B cell (primary cell): ENCODE measurements around the gene LAIR2. TPM values are rescaled to one million over a fixed set of nuclear protein-coding genes. Genes with fewer than 3 reads are reported as not detected.

Experiments used
- ATAC-seq: fragments of 200-7000 bp; cut with Tn5 transposase; one replicate; pipeline ENCODE4 v1.10.0; 2021; ENCODE audit warnings: low read depth, mild to moderate bottlenecking, moderate number of reproducible peaks, moderate library complexity
- CTCF ChIA-PET: fragments of 350-600 bp; sonication (Branson Sonifier 250); formaldehyde crosslinking; loops from one replicate; lab custom pipeline; 2021; ENCODE audit warnings: antibody characterized with exemption, inconsistent platforms; lab: Charles Lee
- POLR2A ChIA-PET: fragments of 350-600 bp; sonication (Branson Sonifier 250); formaldehyde crosslinking; loops from one replicate; lab custom pipeline; 2021; ENCODE audit warnings: antibody characterized with exemption; lab: Charles Lee
- DNase-seq: peaks from one replicate; pipeline ENCODE4 v3.0.0; 2013
- H2AFZ ChIP-seq: 2 replicates; pipeline ENCODE4 v1.6.1; 2012; ENCODE audit warnings: mild to moderate bottlenecking, low read depth, low read length; ENCODE audit not compliant: insufficient read depth, poor library complexity, severe bottlenecking
- H3K27ac ChIP-seq, 2 donors: 1 replicate in 1 of 2; 2 replicates in 1 of 2; pipeline ENCODE4 v1.5.1; 2012 to 2013; ENCODE audit warnings: low read length in 2 of 2, mild to moderate bottlenecking in 2 of 2, moderate library complexity in 1 of 2
- H3K27me3 ChIP-seq, 4 experiments: fragments of 200-600 bp in 1 of 4; sonication (generic) in 1 of 4; replicated peaks in 1 of 4; 1 replicate in 2 of 4; 2 replicates in 2 of 4; pipeline versions ENCODE4 v1.6.1 to v1.7.0; 2013 to 2016; ENCODE audit warnings: low read length in 3 of 4, mild to moderate bottlenecking in 2 of 4, mixed read lengths in 1 of 4, moderate library complexity in 1 of 4; ENCODE audit not compliant: insufficient read depth in 4 of 4, control insufficient read depth in 3 of 4; ENCODE audit errors: control extremely low read depth in 1 of 4
- H3K36me3 ChIP-seq, 2 experiments: replicated peaks in 1 of 2; 1 replicate in 1 of 2; 2 replicates in 1 of 2; pipeline versions ENCODE4 v1.6.1 to v1.7.1; 2013; ENCODE audit warnings: low read length in 1 of 2; ENCODE audit not compliant: insufficient read depth in 2 of 2, control insufficient read depth in 1 of 2; ENCODE audit errors: control extremely low read depth in 1 of 2, extremely low read depth in 1 of 2
- H3K4me1 ChIP-seq, 2 donors: fragments of 200-600 bp in 1 of 2; sonication (generic) in 1 of 2; 1 replicate in 1 of 2; 2 replicates in 1 of 2; pipeline versions ENCODE4 v1.5.1 to v1.6.1; 2013 to 2017; ENCODE audit warnings: low read length in 2 of 2; ENCODE audit not compliant: control insufficient read depth in 2 of 2, insufficient read depth in 2 of 2
- H3K4me2 ChIP-seq: replicated peaks from 2 replicates; pipeline ENCODE3; 2012; ENCODE audit warnings: mild to moderate bottlenecking, low read depth, low read length; ENCODE audit not compliant: poor library complexity, severe bottlenecking
- H3K4me3 ChIP-seq, 5 experiments: fragments of 200-600 bp in 1 of 5; sonication (generic) in 1 of 5; 1 replicate in 3 of 5; 2 replicates in 2 of 5; pipeline versions ENCODE4 v1.5.1 to v1.7.0; 2011 to 2016; ENCODE audit warnings: low read length in 4 of 5, mild to moderate bottlenecking in 4 of 5, low read depth in 2 of 5, control low read depth in 1 of 5, moderate library complexity in 1 of 5; ENCODE audit not compliant: insufficient read depth in 1 of 5; ENCODE audit errors: control extremely low read depth in 1 of 5, extremely low read depth in 1 of 5
- H3K79me2 ChIP-seq: fragments of 200-600 bp; sonication (generic); one replicate; pipeline ENCODE4 v1.6.0; 2016; ENCODE audit warnings: low read length; ENCODE audit not compliant: control insufficient read depth, insufficient read depth
- H3K9ac ChIP-seq: fragments of 200-600 bp; sonication (generic); 2 replicates; pipeline ENCODE4 v1.6.1; 2017; ENCODE audit warnings: mild to moderate bottlenecking, low read length, moderate library complexity
- H3K9me3 ChIP-seq, 3 donors: one replicate each; pipeline versions ENCODE4 v1.6.1 to v1.7.1; 2013; ENCODE audit warnings: low read length in 2 of 3; ENCODE audit not compliant: control insufficient read depth in 2 of 3, insufficient read depth in 1 of 3; ENCODE audit errors: control extremely low read depth in 1 of 3
- H4K20me1 ChIP-seq: 2 replicates; pipeline ENCODE4 v1.6.0; 2012; ENCODE audit warnings: mild to moderate bottlenecking, low read length; ENCODE audit not compliant: insufficient read depth, control insufficient read depth, poor library complexity, severe bottlenecking
- H3K27ac Mint-ChIP-seq: one replicate; pipeline ENCODE4 v1.8.0; 2021; ENCODE audit warnings: mixed read lengths
- H3K27me3 Mint-ChIP-seq: one replicate; pipeline ENCODE4 v1.8.0; 2021; ENCODE audit warnings: mixed read lengths
- H3K4me1 Mint-ChIP-seq: one replicate; pipeline ENCODE4 v1.8.0; 2021; ENCODE audit warnings: mixed read lengths
- H3K4me3 Mint-ChIP-seq: one replicate; pipeline ENCODE4 v1.8.0; 2021; ENCODE audit warnings: mixed read lengths
- H3K9me3 Mint-ChIP-seq: one replicate; pipeline ENCODE4 v1.8.0; 2022; ENCODE audit warnings: mixed read lengths; ENCODE audit not compliant: insufficient read depth
- EZH2 ChIP-seq: IDR thresholded peaks from 2 replicates; pipeline ENCODE4 v1.6.1; 2012; ENCODE audit warnings: borderline replicate concordance, low read depth, mild to moderate bottlenecking, moderate library complexity, low read length; ENCODE audit not compliant: insufficient read depth, poor library complexity, severe bottlenecking
- WGBS: methylation state at CpG from one replicate; pipeline ENCODE4 v1.1.5; 2013; ENCODE audit warnings: missing lambda C conversion rate; ENCODE audit not compliant: insufficient coverage; 5-methylcytosine and 5-hydroxymethylcytosine counted together
- intact Hi-C: fragments of 100-400 bp; cut with micrococcal nuclease; formaldehyde crosslinking; loops from one replicate; pipeline ENCODE4 v1.10.0; 2022
- polyA plus RNA-seq: library from polyadenylated mRNA; depleted of rRNA; stranded (reverse); fragments of >200 nt; gene quantifications from 2 replicates; pipeline ENCODE4 v1.2.3, GENCODE V29; 2012
- total RNA-seq, 2 donors: library from RNA; stranded (reverse); fragments of 120-200 nt in 1 of 2; gene quantifications; 1 replicate in 1 of 2; 2 replicates in 1 of 2; pipeline versions ENCODE4 v1.2.3 to v1.2.4, GENCODE V29; 2013 to 2022
- TF ChIP-seq, protein P1 (sequence below): fragments of 200-600 bp; IDR thresholded peaks from one replicate; pipeline ENCODE4 v1.8.0; 2022; ENCODE audit warnings: antibody characterized with exemption, mild to moderate bottlenecking

Gene LAIR2
- total and polyA plus RNA-seq, 2 donors (not counting 1 experiment from before 2014, with no cell fraction given): not detected

DNA sequence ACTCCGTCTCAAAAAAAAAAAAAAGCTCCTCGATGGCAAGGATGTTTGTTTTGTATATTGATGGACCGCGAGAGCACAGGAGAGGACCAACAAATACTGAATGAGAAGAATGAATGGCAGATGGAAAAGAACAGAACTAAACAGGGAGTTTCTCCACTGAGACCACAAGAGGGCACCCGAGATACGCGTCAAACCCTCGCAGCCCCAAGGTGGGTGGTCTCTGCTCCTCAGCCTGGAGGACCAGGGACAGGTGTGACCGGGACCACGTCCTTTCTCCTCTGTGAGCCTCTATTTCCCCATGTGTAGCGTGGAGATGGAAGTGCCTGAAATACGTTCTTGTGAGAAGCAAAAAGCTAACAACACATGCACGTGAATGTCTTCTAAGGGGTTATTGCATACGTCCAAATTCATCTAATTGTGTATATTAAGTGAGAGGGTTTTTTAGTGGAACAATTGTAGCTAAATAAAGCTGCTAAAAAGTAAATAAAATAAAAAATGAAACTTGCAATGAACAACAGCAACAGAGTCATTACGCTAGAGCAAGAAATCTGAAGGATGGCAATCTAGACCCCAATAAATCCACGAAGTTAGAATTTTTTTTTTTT lies 21.2 kb upstream of the LAIR2 start:
- no peak overlapping the region for H3K9ac ChIP-seq
- intact Hi-C loops: loop anchor here (1.0 to 10.0 kb wide), 2 partner anchors 195 to 433 kb away; no protein-coding TSS in a partner anchor
- WGBS: 20% methylated on average over 10 of the region's 16 CpGs
- Mint-ChIP-seq H3K4me3 (peak overlapping the region; percentile 42), H3K27me3 (peaks cover 45% of the 10 kb centered on the region), H3K9me3 (no peaks in the 10 kb centered on the region), H3K27ac (peak overlapping the region; percentile 38), H3K4me1 (peaks cover 20% of the 10 kb centered on the region)
- peaks cover 0 to 21% (median 9%) of the 10 kb centered on the region in 4 experiments for H3K27me3 ChIP-seq
- no peaks in the 10 kb centered on the region for H4K20me1 ChIP-seq
- H2AFZ ChIP-seq: no peak overlapping the region
- no peak overlapping the region for H3K27ac ChIP-seq
- peaks cover 15 to 24% of the 10 kb centered on the region in 2 donors for H3K4me1 ChIP-seq
- peak; percentile 62 for ATAC-seq
- H3K79me2 ChIP-seq: no peaks in the 10 kb centered on the region
- no peak overlapping the region for H3K4me2 ChIP-seq
- TF ChIP-seq EZH2: no peak
- TF ChIP-seq, protein P1, sequence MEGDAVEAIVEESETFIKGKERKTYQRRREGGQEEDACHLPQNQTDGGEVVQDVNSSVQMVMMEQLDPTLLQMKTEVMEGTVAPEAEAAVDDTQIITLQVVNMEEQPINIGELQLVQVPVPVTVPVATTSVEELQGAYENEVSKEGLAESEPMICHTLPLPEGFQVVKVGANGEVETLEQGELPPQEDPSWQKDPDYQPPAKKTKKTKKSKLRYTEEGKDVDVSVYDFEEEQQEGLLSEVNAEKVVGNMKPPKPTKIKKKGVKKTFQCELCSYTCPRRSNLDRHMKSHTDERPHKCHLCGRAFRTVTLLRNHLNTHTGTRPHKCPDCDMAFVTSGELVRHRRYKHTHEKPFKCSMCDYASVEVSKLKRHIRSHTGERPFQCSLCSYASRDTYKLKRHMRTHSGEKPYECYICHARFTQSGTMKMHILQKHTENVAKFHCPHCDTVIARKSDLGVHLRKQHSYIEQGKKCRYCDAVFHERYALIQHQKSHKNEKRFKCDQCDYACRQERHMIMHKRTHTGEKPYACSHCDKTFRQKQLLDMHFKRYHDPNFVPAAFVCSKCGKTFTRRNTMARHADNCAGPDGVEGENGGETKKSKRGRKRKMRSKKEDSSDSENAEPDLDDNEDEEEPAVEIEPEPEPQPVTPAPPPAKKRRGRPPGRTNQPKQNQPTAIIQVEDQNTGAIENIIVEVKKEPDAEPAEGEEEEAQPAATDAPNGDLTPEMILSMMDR: peak; percentile 84
- peak; percentile 80 for DNase-seq
- no peaks in the 10 kb centered on the region for H3K9me3 ChIP-seq
- H3K36me3 ChIP-seq: no peaks in the 10 kb centered on the region
- POLR2A ChIA-PET: no interaction called here
- no peak overlapping the region for H3K4me3 ChIP-seq
- CTCF ChIA-PET: interaction anchor here (0.7 to 7.2 kb wide), 26 partner anchors 8 to 700 kb away, joined by 3 to 246 read pairs (median 5); partner anchors contain the start of genes LENG8, LILRB4 and MBOAT7

DNA sequence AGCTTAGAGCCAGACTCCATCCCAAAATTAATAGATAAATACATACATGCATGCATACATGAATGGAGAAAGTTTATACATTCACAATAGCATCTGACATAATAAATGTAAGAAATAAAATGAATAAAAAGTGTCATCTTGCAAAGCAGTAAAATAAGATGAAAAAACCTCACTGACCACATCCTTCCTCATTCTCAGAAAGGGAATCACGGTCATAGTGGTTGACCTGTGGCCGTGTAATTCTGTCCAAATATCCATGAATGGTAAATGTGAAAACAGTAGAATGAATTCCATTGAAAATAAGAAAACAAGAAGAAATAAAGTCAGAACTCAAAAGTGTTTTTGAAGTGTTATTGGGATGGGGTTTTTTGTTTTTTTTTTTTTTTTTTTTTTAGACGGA lies 19.7 kb upstream of the LAIR2 start:
- Mint-ChIP-seq H3K4me3 (peak overlapping the region; percentile 34), H3K4me1 (peaks cover 20% of the 10 kb centered on the region), H3K9me3 (no peaks in the 10 kb centered on the region), H3K27ac (no peak overlapping the region), H3K27me3 (peaks cover 40% of the 10 kb centered on the region)
- Histone ChIP-seq H3K4me3 (no peak overlapping the region), H3K27me3 (peaks cover 0 to 21% (median 9%) of the 10 kb centered on the region in 4 experiments), H3K27ac (no peak overlapping the region), H3K79me2 (no peaks in the 10 kb centered on the region), H3K4me2 (peak overlapping the region; percentile 38), H3K9ac (no peak overlapping the region), H4K20me1 (no peaks in the 10 kb centered on the region), H3K36me3 (no peaks in the 10 kb centered on the region), H2AFZ (no peak overlapping the region), H3K9me3 (no peaks in the 10 kb centered on the region), H3K4me1 (peaks cover 15 to 24% of the 10 kb centered on the region in 2 donors)
- TF ChIP-seq EZH2: no peak
- TF ChIP-seq, protein P1: no peak
- intact Hi-C loops: loop anchor here (10.0 kb wide), 1 partner anchor 432 kb away; no protein-coding TSS in a partner anchor
- ATAC-seq (no peak), DNase-seq (peak; percentile 42)
- POLR2A ChIA-PET: no interaction called here
- CTCF ChIA-PET: interaction anchor here (0.6 to 7.2 kb wide), 5 partner anchors 16 to 219 kb away, joined by 3 to 246 read pairs (median 4); no protein-coding TSS in a partner anchor
- no CpG with 5 or more reads among the region's 3 CpGs for WGBS
